ENCODE measurements around the gene ACTN4. TPM values are rescaled to one million over a fixed set of nuclear protein-coding genes. Genes with fewer than 3 reads are reported as not detected.

ACTN4 gene
- total RNA-seq, 2 donors from 2014 or later = 971 to 1,150 TPM

DNA sequence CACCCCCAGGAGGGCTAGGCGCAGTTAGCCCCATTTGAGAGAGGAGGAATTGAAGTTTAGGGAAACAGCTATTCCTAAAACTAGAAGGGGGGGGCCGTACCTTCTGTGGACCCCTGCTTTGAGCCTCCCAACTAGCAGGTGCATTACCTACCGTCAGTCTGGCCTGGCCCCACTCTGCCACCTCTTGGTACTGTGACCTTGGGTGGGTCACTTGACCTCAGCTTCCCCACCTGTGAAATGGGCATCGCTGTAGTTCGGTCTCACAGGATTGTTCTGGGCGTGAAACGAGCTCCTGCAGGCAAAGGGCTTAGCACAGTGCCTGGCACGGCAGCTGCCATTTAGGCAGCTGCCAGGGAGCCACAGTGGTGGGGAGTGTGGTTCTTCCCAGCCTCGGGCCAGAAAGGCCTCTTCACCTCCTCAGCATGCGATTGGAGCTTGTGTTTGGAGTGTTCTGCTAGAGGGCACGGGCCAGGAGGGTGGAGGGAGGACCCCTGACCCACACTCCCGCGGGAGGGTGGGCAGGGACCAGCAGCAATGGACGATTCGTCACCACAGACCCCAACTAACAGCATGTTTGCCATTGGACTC lies 64.8 kb downstream of the ACTN4 start:
- intact Hi-C loops (cut with DNase I, micrococcal nuclease) = loop anchor here in 1 of 2 donors (10.0 kb wide), 1 partner anchor 57 kb away; no protein-coding TSS in a partner anchor
- ATAC-seq (no peak), DNase-seq (no peak)

DNA sequence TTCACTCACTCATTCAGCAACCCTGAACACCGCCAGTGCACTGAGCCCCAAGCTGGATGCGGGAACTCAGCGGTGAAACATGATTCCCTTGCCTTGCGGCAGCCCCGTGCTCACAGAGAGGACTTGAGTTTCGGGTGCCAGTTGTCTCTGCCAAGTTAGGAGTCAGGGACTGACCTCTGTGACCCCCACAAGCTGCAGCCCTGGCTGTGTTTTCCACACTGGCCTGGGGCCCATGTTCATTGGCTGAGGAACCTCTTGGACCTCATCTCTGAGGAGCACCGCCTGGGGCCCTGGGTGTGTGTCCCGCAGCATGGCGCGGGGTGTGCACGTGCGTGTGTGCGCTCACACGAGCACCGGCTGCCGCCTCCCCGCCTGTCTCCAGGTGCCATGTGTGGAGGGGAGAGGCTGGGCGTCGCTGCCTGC lies 65.8 kb downstream of the ACTN4 start:
- no peak for DNase-seq
- peak; percentile 6 for ATAC-seq

DNA sequence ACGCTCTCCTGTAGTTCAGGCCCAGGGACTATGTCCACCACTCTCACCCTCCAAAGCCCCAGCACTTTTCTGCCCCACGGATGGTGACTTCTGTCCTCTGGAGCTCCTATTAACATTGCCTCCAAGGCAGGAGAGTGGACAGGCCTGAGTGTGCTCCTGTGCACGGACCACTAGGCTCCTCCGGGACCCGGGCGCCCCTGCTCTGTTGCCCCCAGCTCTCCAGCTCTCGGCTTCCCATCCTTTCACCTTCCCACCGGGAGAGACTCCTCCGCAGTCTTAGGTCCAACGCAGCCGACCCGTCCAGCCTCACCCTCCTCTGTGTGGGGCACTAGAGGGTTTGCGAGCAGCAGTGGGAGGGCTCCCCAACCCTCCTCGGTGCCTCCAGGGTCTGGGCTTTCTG lies 66.4 kb downstream of the ACTN4 start:
- ATAC-seq = no peak
- intact Hi-C loops (cut with DNase I, micrococcal nuclease) = loop anchor here in 1 of 2 donors (10.0 kb wide), 1 partner anchor 59 kb away; no protein-coding TSS in a partner anchor
- DNase-seq = no peak

More for the DNA sequence above, 65.8 kb downstream of the ACTN4 start:
- intact Hi-C loops (cut with DNase I, micrococcal nuclease) = loop anchor here in 1 of 2 donors (10.0 kb wide), 1 partner anchor 58 kb away; no protein-coding TSS in a partner anchor

DNA sequence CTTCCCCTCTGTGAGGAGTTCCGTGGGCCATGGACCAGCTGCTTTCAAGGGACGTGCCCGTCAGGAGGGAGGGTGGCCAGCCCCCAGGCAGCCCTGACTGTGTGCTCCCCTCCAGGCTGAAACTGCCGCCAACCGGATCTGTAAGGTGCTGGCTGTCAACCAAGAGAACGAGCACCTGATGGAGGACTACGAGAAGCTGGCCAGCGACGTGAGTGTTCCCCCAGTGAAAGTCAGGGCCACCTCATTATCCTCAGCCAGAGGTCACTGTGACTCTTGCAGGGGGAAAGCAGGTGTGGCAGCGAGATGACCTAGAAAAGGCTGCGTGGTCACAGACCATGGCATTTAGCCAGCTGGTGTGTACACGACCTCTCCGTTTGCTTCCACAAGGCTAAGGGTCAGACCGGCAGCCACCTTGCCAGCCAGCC lies 66.9 kb downstream of the ACTN4 start:
- ATAC-seq (no peak), DNase-seq (no peak)
- intact Hi-C loops (cut with DNase I, micrococcal nuclease) = loop anchor here in 1 of 2 donors (10.0 kb wide), 1 partner anchor 60 kb away; no protein-coding TSS in a partner anchor

DNA sequence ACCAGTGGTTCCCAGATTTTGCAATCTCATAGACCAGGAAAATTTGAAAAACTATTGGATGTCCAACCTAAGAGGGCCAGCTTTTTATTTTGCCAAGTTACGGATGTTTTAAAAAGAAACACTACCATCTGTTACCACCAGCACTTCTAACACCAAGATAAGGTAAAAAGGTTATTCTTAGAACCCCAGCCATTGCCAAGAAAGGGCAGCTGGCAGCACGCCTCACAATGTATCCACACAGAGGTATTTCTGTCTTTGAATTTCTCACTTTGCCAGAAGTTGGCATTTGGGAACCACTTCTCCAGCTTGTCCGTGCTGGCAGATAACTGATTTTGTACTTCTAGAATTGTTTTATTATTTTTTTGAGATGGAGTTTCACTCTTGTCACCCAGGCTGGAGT lies 68.1 kb downstream of the ACTN4 start:
- ATAC-seq = no peak
- DNase-seq = no peak
- intact Hi-C loops (cut with DNase I, micrococcal nuclease) = loop anchor here in 1 of 2 donors (10.0 kb wide), 1 partner anchor 61 kb away; no protein-coding TSS in a partner anchor

DNA sequence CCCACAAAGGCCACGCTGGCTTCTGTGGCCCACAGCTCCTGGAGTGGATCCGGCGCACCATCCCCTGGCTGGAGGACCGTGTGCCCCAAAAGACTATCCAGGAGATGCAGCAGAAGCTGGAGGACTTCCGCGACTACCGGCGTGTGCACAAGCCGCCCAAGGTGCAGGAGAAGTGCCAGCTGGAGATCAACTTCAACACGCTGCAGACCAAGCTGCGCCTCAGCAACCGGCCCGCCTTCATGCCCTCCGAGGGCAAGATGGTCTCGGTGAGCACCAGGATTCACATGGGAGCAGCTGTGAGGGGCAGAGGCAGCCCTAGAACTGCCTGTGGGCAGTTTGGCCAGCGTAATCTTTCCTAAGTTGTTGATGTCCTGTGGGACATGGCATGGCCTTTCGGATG lies 69.6 kb downstream of the ACTN4 start:
- DNase-seq (no peak), ATAC-seq (no peak)
- intact Hi-C loops (cut with DNase I, micrococcal nuclease) = loop anchor here in 1 of 2 donors (10.0 kb wide), 1 partner anchor 62 kb away; no protein-coding TSS in a partner anchor

- DNase-seq (no peak), ATAC-seq (no peak)
- intact Hi-C loops (cut with DNase I, micrococcal nuclease) = loop anchor here in 1 of 2 donors (10.0 kb wide), 1 partner anchor 63 kb away; no protein-coding TSS in a partner anchor
Measured at GRCh38 chr19:38717855-38718254, 70.4 kb downstream of the ACTN4 start.

DNA sequence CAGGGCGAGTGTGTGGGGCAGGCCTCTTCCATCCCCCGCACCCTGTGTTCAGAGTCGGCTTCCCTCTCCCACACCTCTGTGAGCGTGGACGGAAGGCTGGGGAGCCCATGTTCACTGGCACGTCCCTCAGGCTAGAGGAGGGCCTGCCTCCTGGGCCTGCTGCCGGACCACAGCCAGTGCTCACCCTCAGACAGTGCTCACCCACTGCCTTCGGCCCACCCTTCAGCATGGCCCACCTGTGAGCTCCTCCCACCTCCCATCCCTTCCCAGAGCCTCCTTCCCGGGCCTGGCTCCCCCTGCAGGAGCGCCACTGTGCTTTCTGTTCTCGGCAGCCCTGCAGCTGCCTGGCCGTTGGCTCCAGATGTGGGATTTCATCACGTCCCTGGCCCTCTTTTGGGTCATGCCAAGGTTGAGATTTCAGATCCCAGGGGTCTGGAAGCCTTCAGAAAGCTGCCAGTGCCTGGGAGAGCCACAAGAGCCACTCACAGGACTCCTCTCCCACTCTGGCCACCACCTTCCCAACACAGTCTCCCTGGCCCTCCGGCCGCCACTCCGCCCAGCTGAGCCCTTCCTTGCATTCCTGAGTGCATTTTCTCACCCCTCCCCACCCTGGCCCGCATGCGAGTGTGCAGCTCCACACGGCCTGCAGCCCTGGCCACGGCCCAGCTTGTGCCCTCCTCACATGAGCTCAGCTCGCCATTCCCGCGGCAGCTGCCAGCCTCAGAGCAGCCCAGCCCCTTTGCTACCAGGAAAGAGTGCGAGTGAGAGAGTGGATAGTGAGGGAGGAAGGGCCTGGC lies 71.5 kb downstream of the ACTN4 start:
- intact Hi-C loops (cut with DNase I, micrococcal nuclease) = loop anchor here in 1 of 2 donors (10.0 kb wide), 1 partner anchor 64 kb away; no protein-coding TSS in a partner anchor
- no peak for DNase-seq
- ATAC-seq = peak; percentile 12

DNA sequence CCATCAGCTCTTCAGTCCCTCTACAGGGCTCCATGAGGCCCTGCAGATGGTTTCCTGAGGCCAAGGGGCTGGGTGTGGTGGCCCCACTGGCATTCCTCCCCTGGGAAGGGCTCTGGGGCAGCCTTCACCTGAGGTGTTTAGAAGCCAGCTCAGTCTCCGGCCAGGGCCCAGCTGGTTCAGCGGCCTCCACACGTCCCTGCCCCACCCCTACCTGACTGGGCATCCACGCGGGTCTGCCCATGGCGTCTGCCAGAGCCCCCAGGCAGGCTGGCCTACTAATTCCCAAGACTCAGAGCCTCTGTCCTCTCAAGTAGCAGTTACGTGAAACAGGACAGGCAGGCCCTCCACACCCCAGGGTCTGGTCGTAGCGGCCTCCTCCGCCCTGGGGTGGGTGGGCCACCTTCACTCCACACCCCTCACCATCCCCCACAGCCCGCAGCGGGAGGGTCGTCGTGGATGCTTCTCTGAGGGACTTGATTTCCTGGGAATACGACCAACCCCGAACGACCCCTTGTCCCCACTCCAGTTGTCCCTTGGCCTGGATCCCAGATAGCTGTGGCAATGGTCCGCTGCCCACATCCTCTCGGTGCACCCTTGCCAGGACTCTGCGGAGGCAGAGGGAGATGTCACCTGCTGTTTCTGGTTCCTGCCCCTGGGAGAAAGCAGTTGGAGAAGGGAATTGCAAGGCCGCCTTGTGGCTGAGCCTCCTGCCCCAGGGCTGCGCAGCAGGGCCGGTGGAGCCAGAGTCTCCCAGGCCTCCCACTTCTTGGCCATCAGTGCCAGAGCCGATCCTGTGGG lies 72.5 kb downstream of the ACTN4 start:
- intact Hi-C loops (cut with DNase I, micrococcal nuclease) = loop anchor here in 1 of 2 donors (10.0 kb wide), 1 partner anchor 65 kb away; no protein-coding TSS in a partner anchor
- ATAC-seq = peak; percentile 13
- no peak for DNase-seq

DNA sequence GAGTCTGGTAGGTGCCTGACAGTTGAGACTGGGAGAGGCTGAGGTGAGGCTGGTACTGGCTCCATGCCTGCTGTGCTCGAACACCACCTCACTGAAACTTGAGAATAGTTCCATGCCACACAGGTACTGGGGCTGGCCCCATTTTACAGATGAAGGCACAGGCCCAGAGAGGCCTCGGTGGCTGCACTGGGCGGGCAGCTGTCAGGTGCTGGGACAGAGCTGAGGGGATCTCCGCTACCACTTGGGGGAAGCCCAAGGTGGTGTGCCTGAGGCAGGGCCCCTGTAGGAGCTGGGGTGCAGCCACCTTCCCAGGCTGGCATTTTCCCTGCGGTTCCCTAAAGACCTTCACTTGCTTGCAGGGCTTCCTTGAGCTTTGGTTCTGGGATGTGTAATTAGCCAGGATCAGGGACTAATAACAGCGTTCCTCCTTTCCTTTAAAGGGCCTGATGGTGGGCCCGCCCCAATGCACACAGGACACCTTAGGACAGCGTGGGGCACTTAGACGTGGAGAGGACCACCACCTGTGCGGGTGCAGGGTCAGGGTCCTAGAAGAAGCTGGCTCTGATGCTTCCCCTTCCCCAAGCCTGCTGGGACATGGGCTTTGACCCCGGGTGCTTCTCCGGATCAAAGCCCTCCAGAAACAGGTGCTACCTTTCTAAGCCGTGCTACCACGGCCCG lies 73.2 kb downstream of the ACTN4 start:
- no peak for ATAC-seq
- intact Hi-C loops (cut with DNase I, micrococcal nuclease) = no loop called here
- DNase-seq = no peak

DNA sequence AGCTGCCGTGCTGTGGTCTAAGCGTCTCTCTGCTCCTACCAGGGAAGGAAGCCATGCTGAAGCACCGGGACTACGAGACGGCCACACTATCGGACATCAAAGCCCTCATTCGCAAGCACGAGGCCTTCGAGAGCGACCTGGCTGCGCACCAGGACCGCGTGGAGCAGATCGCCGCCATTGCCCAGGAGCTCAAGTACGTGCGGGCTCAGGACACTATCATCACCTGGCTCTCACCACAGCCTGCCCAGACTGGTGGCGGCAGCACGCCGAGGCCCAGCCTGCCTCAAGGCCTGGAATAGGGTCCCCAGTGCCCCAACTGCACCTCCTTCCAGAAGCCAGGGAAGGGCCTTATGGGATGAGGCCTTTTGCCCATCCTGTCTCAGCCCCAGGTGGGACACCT lies 74.0 kb downstream of the ACTN4 start:
- DNase-seq (no peak), ATAC-seq (no peak)
- intact Hi-C loops (cut with DNase I, micrococcal nuclease) = no loop called here

GRCh38 chr19:38721979-38722773 lies 74.7 kb downstream of the ACTN4 start:
- intact Hi-C loops (cut with DNase I, micrococcal nuclease) = no loop called here
- DNase-seq (no peak), ATAC-seq (no peak)

DNA sequence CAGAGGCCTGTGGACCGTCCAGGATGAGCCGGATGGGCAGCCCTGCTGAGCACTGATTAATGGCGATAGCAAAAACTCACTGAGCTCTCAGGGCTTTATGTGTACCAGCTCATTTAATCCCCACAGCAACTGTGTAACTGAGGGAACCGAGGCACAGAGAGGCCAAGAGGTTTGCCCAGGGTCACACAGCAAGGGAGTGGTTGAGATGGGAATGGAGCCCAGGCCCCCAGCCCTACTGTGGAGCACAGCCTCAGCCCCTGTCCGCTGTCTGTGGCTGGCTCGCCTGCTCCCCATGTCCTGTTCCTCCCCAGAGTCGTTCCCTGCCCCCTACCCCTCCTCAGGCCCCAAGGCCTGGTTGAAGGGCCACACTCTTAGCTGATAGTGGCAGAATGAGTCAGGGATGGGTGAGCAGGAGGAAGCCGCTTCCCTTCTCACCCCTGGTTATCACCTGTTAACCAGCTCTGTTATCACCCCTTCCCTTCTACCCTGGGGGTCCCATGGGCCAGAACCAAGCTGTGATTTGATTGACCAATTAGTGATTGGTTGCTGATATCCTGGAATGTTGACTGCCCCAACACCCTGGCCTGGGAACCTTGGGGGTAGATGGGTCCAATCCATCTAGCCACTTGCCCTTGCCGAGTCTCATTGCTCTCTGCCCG lies 75.6 kb downstream of the ACTN4 start:
- intact Hi-C loops (cut with DNase I, micrococcal nuclease) = no loop called here
- ATAC-seq = no peak
- DNase-seq = no peak

DNA sequence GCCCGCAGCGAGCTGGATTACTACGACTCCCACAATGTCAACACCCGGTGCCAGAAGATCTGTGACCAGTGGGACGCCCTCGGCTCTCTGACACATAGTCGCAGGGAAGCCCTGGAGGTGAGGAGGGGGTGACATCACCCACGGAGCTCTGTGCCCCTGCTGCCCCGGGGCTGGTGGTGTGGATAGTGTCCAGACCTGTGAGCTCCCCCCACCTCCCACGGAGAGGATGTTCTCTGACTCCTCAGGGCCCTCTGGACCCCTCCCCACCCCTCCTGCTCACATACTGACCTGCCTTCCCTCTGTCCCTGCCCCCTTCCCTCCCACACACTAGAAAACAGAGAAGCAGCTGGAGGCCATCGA lies 76.1 kb downstream of the ACTN4 start:
- intact Hi-C loops (cut with DNase I, micrococcal nuclease) = no loop called here
- DNase-seq = no peak
- ATAC-seq = no peak

GRCh38 chr19:38723990-38724854 lies 76.8 kb downstream of the ACTN4 start:
- DNase-seq (peak in 1 of 2 donors; percentile 9), ATAC-seq (no peak)
- intact Hi-C loops (cut with DNase I, micrococcal nuclease) = no loop called here
